HG03521 (cell line): ENCODE measurements around the gene ERC1.

ENCODE experiments used
- ATAC-seq: cut with Tn5 transposase; IDR thresholded peaks from one replicate; pipeline ENCODE4 v1.9.1; 2021; ENCODE audit warnings: mild to moderate bottlenecking, moderate library complexity; ENCODE audit not compliant: unreplicated experiment

ERC1 gene

DNA sequence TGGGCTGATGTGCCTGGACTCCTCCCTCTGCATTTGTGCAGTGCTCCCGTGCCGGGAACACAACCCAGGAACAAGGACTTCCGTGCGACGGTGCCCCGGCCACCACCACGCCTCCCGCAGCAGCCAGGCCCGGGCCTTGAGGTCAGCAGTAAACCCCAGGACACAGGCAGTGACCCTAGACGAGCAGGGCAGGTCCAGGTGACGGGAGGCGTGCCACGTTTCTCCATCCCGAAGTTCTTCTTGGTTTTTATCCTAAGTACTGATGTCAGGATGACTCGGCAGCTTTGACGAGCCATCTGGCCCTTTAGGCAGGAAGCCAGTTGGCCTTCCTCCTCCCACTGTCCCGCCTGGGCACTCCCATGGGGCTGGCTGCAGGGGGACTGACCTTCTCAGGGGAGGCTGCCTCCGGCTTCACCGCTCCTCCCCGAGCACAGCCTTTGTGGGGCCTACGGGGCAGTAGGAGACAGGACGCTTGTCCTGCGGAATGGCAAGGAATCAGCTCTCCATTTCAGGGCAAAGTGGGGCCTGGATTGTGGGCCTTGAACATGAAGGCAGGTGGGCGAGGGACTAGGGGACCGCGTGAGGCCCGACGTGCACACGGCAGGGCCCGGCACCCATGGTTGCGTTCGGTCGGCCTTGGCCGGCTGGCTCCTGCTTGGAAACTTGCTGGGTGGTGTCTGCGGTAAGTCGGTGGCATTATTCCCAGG, 509.2 kb downstream of the ERC1 start:
- no peak for ATAC-seq

DNA sequence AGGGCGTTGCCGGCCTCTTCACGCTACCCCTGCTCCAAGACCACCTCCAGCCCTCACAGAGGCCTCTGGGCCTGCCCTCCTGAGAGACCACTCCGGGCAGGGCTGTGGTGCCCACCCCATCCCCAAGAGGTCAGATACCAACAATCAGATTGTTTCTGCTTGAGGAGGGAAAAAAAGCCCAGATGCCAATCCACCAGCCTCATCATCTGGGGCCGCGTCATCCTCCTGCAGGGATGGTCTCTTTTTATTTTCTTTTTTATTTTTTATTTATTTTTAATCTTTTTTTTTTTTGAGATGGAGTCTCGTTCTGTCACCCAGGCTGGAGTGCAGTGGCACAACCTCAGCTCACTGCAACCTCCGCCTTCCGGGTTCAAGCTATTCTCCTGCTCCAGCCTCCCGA, 510.0 kb downstream of the ERC1 start:
- no peak for ATAC-seq

DNA sequence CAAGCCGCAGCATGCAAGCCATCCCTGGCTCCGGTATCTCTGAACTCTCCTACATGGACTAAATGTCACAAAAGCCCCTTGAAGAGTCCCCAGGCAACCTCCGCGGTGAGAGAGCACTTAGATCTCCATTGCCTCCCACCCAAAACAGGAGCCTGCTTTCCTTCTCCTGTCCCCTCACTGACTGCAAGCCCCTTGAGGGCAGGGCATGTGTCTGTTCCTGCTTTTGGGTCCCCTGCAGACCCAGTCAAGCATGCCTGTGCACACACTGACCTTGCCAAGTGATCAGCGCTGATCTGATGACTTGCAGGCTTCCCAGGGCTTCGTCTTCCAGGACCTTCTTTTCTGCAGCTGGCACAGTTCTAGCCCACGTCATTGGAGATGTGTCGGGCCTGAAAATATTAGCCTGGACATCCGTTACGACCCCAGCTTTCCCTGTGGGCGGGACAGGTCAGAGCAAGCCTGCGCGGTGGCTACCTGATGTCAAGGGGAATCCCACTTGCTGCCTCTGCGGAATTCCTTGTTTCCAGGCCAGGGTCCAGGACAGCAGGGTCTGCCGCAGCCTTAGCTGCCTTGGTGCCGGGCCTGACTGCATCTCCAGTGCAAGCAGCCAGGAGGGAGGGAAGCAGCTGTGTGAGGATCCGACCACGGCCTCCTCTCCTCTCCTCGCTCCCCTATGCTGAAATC, 510.8 kb downstream of the ERC1 start:
- no peak for ATAC-seq

DNA sequence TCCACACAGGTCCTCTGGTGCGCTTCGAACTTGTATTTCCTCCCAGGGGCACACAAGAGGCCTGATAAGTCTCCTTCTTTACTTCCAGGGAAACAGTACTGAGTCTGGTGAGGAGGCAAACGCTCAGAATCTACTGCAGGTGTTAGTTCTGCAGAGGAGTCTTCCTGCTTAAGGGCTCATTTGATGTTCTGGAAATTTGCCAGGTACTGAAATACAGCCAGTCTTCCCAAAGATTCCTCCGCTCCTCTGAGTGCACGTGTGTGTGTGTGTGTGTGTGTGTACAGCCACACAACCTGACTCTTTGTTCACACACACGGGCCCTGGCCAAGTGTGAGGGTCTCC, 511.3 kb downstream of the ERC1 start:
- ATAC-seq, result no peak

DNA sequence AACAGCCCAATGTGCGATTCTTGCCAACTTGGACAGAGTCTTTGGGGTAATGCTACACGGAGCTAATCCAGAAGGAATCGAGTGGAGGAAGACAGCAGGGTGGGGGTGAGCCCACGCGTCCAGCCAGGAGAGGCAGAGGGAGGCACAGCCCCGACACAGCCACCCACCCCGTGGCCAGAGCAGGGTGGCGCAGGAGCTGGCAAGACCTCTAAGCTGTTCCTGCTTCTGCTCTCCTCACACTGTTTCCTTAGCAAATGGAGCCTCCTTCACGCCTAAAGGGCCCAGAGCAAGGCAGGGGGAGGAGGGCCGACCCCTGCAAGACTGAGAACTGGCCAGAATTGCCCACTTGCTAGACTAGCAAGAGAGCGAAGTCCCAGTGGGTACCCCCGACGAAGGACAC, 511.8 kb downstream of the ERC1 start:
- ATAC-seq, result no peak

DNA sequence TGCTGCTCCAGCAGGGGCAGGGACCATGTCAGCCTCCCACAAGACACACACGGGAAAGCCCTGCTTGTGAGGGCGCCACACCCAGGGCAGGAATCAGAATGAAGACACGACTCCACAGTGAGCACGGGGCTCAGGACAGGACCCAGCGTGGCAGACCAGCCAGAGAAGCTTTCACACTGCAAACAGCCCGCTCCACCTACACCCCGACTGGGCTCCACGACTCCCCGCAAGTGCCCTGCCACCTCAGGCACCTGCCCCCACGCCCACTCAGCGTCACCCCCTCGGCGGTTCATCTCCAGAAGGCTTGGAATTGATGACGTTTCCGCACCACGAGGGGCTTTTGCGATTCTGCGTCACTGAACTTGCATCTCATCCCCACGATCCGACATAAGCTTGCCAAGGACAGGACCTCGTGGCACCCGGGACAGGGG, 512.3 kb downstream of the ERC1 start:
- no peak for ATAC-seq

DNA sequence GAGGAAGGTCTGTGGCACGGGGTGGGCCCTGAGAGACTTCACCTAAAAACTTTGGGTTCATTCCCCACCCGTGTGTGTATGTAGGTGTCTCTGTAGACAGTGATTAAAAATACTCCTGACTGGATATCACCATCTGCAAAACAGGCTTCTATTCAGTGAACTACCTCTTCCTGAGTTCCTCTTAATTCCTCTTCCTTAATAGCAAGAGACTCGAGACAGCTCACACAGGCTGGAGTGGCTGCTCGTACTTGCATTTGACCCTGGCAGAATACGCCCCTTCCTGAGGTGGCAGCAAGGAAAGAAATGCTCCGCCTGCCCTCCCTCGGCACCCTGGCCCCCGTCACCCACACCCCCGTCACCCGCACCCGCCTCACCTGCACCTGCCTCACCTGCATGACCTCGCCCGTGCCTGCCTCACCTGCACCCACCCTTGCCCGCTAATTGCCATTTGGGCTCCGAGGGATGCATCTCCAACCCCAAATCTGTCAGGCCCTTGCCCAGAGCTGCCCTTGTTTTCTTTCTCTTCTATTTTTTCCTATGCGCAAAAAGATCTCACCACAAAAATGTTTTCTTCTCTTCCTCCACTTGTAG, 513.4 kb downstream of the ERC1 start:
- ATAC-seq, result no peak

DNA sequence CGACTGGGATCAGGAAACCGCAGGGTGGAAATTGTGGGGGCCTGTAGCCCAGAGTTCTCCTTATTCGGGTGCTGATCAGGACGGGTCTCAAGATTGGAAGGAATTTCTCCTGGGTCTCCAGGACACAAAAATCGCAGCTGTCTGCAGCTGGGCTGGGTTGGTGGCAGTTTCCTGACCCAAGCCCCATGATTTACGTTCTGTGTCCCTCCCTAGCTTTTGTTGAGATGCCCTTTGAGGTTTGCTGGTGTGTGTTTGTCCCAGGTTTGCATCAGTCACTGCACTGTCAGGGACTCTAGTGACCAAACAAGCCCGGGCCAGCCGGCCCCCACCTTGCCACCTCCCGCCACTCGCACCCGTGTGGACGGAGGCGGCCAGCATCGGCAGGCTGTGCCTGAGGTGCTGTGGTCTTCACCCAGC, 513.9 kb downstream of the ERC1 start:
- no peak for ATAC-seq

DNA sequence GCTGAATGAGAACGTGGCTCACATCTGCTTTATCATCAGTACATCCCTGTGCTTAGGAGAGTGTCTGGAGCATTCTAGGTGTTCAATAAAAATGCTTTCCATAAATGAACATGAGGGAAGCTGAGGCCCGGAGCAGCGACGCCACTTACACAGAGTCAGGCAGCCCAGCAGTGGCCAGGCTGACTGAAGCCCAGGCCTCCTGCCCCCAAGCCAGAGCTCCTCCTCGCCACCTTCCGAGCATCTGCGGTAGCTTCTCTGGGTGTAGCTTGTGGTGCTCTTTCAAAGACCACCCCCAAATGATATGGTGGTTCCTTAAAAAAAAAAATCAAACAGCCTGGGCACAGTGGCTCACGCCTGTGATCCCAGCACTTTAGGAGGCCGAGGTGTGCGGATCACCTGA, 514.6 kb downstream of the ERC1 start:
- no peak for ATAC-seq

DNA sequence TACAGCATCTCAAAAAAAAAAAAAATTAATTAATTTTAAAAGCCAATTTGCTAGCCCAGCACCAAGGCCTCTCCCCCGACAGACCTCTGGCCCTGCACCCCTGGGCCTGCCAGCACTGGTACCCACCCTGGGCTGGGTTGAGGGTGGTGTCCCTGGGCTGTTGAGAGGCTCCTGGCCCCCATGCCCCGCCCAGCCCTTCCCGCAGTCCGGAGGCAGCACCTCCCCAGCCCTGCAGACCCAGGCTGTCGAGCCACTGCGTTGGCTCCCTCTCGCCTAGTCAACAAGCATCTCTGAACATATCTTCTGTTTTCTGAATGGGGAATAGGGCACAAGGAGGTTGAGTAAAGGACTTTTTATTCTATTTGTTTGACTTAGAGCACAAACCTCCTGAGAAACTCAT, 516.3 kb downstream of the ERC1 start:
- no peak for ATAC-seq

DNA sequence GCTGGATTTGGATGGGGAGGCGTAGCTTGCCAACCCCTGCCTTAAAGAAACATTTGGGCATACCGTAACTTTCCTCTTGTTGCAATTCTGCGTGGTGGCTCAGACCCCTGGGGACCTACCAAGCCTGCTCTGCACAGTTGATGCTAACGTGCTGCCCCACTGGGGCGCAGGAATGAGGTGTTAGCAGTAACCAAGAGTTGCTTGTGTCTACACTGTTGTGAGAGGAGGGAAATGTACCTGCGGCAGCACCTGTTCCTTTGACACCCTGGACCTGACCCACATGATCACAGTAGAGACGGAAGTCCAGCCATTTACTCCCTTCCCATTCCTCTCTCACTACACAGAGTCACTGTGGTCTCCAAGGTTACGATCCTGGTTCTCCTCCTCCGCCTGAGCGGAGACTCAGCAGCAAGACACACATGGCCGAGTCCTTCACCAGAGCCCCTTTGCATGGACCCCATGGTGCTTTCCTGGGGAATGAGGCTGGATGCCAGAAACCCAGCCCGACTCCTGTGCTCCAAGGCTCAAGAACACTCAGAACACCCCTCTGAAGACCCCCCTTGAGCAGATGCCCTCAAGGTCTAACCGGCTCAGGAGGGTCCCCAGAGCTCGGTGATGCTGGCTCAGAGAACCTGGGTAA, 518.5 kb downstream of the ERC1 start:
- no peak for ATAC-seq

DNA sequence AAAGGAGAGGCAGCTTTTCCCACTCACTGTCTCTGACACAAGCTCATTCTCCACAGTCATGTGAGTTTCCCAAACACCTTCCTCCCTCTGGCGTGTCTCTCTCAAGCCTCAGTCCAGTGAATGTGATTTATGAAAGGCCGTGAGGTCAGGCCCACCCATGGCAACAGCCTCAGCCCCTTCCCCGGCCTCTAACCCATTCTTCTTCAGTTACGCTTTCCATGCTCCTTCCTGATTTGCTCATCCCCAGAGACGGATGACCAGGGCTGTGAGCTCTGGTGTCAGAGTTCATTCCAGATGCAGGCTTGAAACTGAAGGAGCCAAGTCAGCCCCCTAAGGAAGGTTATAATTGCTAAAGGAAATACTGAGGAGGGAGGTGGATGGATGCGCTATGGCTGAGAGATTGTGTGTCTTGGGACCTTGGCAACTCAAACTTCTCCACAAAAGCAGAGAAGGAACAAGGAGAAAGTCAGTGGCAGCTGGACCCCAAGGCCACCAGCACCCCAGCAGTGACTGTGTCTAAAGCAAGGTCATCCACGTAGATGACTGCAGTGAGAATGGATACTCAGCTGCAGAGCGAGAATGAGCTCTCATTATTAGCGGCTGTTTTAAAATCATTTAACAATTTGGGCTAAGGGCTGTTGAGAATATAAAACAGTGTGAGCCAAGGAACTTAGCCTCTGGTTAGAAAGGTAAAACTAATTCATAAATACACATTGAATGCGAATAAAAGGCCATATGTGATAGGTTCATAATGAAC, 519.2 kb downstream of the ERC1 start:
- no peak for ATAC-seq

DNA sequence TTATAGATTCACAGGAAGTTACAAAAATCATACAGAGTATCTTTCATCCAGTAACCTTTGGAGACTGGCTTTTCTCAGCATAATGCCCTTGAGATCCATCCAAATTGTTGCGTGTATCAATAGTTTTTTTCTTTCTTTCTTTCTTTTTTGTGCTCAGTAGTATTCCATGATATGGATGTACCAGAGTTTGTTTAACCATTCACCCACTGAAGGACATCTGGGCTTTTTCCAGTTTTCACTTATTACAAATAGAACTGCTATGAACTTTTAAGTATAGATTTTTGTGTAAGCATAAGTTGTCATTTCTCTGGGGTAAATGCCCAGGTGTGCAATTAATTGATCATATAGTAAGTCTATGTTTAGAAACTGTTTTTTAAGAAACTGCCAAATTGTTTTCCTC, 524.0 kb downstream of the ERC1 start:
- ATAC-seq, result no peak

DNA sequence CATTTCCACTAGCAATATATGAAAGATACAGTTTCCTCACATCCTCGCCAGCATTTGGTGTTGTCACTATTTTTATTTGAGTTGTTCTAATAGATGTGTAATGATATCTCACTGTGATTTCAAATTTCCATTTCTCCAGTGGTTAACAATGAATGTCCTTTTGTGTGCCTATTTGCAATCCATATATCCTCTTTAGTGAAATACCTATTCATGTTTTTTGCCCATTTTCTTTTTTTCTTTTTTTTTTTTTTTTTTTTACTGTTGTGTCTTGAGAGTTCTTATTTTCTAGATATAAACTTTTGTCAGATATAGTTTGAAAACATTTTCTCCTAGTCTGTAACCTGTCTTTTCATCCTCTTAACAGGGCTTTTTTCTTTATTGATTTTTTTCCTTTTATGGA, 524.4 kb downstream of the ERC1 start:
- ATAC-seq, result no peak

DNA sequence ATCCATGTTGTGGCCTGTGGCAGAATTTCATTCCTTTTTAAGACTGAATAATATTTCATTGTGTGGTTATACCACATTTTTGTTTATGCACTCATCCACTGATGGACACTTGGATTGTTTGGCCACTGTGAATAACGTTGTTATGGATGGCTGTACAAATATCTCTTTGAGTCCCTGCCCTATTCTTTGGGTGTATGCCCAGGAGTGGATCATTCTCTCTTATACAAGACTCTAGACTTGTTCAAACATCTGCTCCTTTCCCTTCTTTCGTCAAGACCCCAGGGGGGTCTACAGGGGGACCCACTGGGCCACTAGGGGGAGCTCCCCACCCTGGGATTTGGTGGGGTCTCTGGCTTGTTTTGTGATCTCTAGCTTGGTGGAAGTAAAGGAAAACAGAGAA, 526.0 kb downstream of the ERC1 start:
- no peak for ATAC-seq

DNA sequence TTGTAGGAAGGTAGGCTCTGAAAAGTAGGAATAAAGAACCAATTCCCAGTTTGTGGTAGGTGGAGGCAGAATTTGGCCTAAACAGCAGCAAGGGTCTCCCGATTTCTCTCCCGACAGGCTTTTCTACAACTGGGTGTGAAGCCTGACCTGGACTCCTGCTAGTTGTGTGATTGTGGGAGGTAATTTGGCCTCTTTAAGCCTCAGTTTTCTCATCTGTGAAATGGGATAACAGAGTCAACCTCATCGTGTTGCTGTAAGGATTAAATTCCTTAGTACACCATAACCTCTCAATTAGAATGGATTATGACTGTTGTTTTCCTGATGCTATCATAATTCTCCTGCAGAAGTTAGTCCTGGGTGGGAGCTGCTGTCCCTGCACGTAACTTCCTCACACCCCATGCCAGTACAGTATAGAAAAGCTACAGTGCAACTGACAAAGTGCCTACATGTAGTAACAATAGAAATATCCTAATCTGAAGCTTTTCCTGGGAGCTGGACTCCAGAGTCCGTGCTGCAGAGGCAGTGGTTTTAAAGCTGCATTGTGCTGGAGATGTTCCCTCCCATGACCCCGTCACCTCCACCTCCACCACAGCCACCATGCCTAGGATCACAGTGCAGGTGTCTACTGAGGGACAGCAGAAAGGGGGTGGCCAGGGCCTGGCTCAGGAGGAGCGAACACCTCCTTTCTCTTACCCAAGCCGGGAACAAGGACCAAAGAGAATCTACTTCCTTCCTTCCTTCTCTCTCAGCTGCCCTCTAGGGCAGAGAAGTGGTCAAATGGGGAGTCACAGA, 526.9 kb downstream of the ERC1 start:
- ATAC-seq, result no peak

DNA sequence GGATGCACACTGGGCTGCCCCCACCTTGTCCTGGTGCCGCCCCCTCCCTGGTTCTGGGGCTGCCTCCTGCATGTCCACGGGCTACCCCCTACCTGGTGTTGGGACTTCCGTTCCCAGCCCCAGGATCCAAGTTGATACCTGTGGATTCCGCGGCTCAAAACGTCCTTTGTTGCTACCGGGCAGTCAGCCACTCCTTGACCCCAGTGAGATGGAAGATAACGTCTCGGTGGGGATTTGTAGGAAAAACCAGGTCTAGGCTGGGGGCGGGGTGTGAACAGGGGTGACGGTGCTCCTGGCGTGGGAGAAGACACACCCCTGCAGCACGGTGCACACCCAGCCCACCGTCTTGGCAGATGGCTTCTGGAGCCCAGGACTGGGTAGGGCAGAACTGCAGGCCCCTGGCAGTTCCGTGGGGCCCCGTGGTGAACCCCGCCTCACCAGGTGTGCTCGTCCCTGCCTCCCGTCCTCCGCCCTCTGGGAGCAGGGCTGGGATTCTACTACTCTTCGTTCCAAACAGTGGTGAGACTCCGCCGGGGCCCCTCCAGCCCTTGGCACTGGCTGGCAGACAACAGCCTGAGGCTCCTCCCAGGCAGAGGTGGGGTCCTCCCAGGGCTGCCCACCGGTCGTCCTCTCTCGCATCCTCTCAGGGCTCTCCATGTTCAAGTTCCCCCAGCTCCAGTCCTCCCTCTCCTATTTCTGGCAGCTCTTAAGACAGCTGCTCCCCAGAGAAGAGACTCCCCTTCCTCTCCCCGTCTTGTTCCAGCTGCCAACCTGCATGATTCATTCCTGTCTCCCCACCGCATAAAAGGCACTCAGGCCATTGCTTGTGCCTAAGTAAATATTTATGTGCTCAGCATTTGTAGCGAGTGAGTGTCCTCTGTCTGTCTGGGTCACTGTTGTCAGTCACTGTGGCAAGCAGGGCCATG, 527.8 kb downstream of the ERC1 start:
- ATAC-seq, result no peak

DNA sequence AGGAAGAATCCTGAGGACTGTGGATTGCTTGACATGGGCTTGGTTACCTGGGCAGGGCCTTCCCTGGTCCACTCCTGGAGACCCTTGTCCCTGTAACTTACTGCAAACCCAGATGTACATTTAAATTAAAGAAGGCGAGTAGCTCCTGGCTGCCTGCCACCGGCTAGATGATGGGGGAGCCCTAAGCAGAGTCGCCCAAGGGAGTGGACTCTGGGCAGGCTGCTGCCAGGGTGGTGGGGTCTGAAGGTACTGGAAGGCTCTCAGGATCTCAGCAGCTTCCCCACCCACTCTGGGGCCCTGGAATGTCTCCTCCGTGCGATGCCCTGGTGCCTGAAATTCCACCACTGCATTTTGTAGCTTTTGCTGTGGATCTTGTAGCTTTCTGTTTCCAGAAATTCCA, 528.6 kb downstream of the ERC1 start:
- ATAC-seq, result no peak

DNA sequence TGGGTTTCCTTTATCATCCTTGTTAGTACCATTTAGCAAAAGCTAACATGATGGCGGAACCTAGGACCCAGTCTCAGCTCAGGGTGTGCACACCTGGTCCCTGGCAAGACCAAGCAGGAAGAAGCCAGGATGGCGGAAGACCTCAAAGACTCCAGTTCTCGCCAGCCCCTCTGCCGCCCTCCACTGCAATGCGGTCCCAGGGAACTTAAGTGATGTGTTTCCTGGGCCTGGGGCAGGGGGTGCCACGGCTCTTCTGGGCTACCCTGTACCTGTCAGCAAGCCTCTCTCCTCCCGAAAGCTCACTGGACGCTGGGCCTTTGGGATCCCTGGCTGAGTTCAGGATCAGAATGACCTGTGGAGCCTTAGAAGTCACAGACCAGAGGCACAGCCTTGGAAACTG, 532.0 kb downstream of the ERC1 start:
- no peak for ATAC-seq
